ENCODE data around the gene SPTB.

- TF ChIP-seq POLR2A (IDR thresholded peaks at IDR 0.05; ENCODE audit: low read length): no peak
- no peak for TF ChIP-seq GATA1 (IDR thresholded peaks at IDR 0.05; ENCODE audit: low read depth, low read length)
Observed at GRCh38 chr14:64831419-64831818, 48.3 kb downstream of the SPTB start.
